GM18951 (cell line): ENCODE results near the gene MCM3AP.
"Not testable (repeated sequence)": the region's sequence is repeated elsewhere in the genome, so short reads cannot be mapped to it uniquely, and the experiment has no call there.

ENCODE experiments used
- POLR2A ChIP-seq: IDR thresholded peaks from 4 replicates; pipeline ENCODE4 v1.6.1; 2011; ENCODE audit warnings: mild to moderate bottlenecking; ENCODE audit not compliant: insufficient read length, insufficient read depth; ENCODE audit errors: extremely low read depth
- in situ Hi-C: fragments of 300-500 bp; cut with MboI; formaldehyde crosslinking; loops from one replicate; pipeline ENCODE4 v1.12.0; 2022; ENCODE audit warnings: low sequenced_read_pairs, mixed read lengths, inconsistent platforms; ENCODE audit not compliant: unreplicated experiment

MCM3AP gene

GRCh38 chr21:46253610-46254124, 31.7 kb downstream of the MCM3AP start:
- in situ Hi-C loops = no loop called here

GRCh38 chr21:46252840-46253239, 32.6 kb downstream of the MCM3AP start:
- in situ Hi-C loops = no loop called here
- no peak for TF ChIP-seq POLR2A

More at GRCh38 chr21:46253610-46254124, 31.7 kb downstream of the MCM3AP start:
- TF ChIP-seq POLR2A = peak; percentile 32

- in situ Hi-C loops = no loop called here
- TF ChIP-seq POLR2A = no peak
These were observed 35.2 kb downstream of the MCM3AP start for GRCh38 chr21:46250146-46250725.

GRCh38 chr21:46248827-46249226, 36.6 kb downstream of the MCM3AP start:
- TF ChIP-seq POLR2A = no peak
- in situ Hi-C loops = no loop called here

- in situ Hi-C loops = no loop called here
- no peak for TF ChIP-seq POLR2A
These were observed 37.0 kb downstream of the MCM3AP start for GRCh38 chr21:46248422-46248782.

- no peak for TF ChIP-seq POLR2A
- in situ Hi-C loops = no loop called here
These were observed 37.6 kb downstream of the MCM3AP start for GRCh38 chr21:46247699-46248421.

- in situ Hi-C loops = no loop called here
- no peak for TF ChIP-seq POLR2A
These were observed 39.1 kb downstream of the MCM3AP start for GRCh38 chr21:46246345-46246744.

- in situ Hi-C loops = no loop called here
- TF ChIP-seq POLR2A = no peak
These were observed 40.0 kb downstream of the MCM3AP start for GRCh38 chr21:46245213-46245915.

- no peak for TF ChIP-seq POLR2A
- in situ Hi-C loops = no loop called here
These were observed 40.8 kb downstream of the MCM3AP start for GRCh38 chr21:46244602-46245001.

- in situ Hi-C loops = no loop called here
- no peak for TF ChIP-seq POLR2A
These were observed 41.5 kb downstream of the MCM3AP start for GRCh38 chr21:46243960-46244361.

GRCh38 chr21:46243325-46243724, 42.1 kb downstream of the MCM3AP start:
- in situ Hi-C loops = no loop called here
- TF ChIP-seq POLR2A = no peak

- in situ Hi-C loops = not testable (repeated sequence)
These were observed 43.8 kb downstream of the MCM3AP start for GRCh38 chr21:46241577-46241976.

GRCh38 chr21:46239817-46240325, 45.5 kb downstream of the MCM3AP start:
- no peak for TF ChIP-seq POLR2A

More at GRCh38 chr21:46239817-46240325, 45.5 kb downstream of the MCM3AP start:
- in situ Hi-C loops = no loop called here
